ENCODE data around the gene DOLK.
A peak's percentile ranks its signal among the peaks of the same experiment; 100 is the strongest.
"Not testable (repeated sequence)": the region's sequence is repeated elsewhere in the genome, so short reads cannot be mapped to it uniquely, and the experiment has no call there.

DOLK gene

GRCh38 chr9:128972956-128973355, 25.6 kb upstream of the DOLK start:
- TF ChIP-seq CTCF (IDR thresholded peaks at IDR 0.05) (no peak), ZFX (IDR thresholded peaks at IDR 0.05; ENCODE audit: borderline replicate concordance) (no peak)
- no peak overlapping the region for H3K27ac ChIP-seq

- no peak for TF ChIP-seq ZFX (IDR thresholded peaks at IDR 0.05; ENCODE audit: borderline replicate concordance)
- TF ChIP-seq CTCF (IDR thresholded peaks at IDR 0.05), result no peak
- no peak overlapping the region for H3K27ac ChIP-seq
Observed at GRCh38 chr9:128969491-128969890, 22.1 kb upstream of the DOLK start.

DNA sequence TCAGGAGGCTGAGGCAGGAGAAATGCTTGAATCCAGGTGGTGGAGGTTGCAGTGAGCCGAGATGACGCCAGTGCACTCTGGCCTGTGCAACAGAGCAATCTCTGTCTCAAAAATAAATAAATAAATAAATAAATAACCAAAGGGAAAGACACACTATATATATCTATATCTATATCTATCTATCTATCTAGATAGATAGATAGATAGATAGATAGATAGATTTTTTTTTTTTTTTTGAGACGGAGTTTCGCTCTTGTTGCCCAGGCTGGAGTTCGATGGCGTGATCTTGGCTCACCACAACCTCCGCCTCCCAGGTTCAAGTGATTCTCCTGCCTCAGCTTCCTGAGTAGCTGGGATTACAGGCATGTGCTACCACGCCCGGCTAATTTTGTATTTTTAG, 14.0 kb upstream of the DOLK start:
- H3K27ac ChIP-seq, result not testable (repeated sequence)

DNA sequence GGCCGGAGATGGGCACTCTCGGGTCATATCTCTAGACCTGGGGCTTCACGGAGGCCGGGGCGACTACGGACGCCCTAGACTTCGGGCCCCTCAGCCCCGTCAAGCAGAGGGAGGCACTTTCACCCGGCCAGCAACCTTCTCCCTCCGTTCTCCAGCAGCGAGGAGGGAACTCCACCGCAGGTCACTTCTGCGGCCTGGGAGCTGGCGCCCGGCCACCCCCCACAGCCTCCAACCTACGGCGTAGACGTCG, 201 bp downstream of the DOLK start:
- H3K27ac ChIP-seq, result peak overlapping the region; percentile 81
- TF ChIP-seq CTCF (IDR thresholded peaks at IDR 0.05) (no peak), ZFX (IDR thresholded peaks at IDR 0.05; ENCODE audit: borderline replicate concordance) (no peak)

GRCh38 chr9:128946571-128947276, 679 bp downstream of the DOLK start:
- H3K27ac ChIP-seq, result peak overlapping the region; percentile 81
- no peak for TF ChIP-seq ZFX (IDR thresholded peaks at IDR 0.05; ENCODE audit: borderline replicate concordance)
- no peak for TF ChIP-seq CTCF (IDR thresholded peaks at IDR 0.05)

GRCh38 chr9:128945798-128946501, 1.5 kb downstream of the DOLK start:
- peak overlapping the region; percentile 81; the same call in 1 of the 2 replicates for H3K27ac ChIP-seq
- no peak for TF ChIP-seq ZFX (IDR thresholded peaks at IDR 0.05; ENCODE audit: borderline replicate concordance)
- TF ChIP-seq CTCF (IDR thresholded peaks at IDR 0.05), result no peak

DNA sequence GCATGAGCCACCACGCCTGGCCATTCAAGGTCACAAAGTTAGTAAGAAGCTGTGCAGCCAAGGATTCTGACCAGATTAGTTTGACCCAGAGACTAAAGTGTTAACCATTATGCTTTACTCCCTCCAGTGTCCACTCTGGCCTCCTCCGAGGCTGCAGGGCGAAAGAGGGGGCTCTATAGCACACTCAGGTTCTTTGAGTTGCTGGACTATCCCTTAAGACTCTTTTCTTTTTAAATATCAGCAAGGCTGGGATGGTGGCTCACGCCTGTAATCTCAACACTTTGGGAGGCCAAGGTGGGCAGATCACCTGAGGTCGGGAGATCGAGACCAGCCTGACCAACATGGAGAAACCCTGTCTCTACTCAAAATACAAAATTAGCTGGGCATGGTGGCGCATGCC, 2.4 kb downstream of the DOLK start:
- 0 out of 2 replicates have a peak overlapping the region, but pooled peaks have one; percentile 20 for H3K27ac ChIP-seq

DNA sequence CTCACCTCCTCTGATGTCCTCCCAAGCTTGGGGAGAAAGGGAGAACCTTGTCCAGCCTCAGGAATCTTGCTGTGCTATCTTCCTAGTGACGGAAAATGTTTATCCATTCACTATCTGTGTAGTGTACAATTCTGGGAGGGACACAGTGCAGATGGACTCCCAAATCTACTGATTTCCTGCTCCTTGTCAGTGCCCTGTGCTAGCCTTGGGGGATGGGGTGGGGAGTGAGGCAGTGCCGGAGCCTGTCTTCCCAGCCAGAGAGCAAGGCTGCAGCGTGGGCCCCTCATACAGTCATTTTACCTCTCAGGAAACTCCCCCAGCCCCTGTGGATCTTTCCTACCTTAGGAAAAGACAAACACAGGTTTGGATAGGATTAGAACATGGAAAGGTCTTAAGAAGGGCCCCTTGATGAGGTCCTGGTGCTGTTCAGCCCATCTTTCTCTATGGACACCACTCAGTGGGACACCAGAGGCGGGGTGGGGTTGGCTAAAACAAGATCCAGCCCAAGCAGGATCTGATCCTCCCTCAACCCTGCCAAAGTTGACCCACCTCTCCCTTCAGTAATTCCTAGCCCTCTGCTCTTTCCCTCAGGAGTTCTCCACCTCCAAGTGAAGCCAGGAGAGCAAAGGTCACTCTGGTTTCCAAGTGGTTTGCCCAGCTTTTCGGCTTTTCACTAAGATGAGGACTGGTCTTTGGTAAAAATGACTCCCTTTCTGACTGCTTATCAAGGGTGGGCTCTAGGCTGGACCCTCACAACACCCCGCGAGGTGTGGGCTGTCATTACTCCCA, 3.4 kb downstream of the DOLK start:
- peak overlapping the region; percentile 20; the same call in 1 of the 2 replicates for H3K27ac ChIP-seq
- no peak for TF ChIP-seq CTCF (IDR thresholded peaks at IDR 0.05)
- no peak for TF ChIP-seq ZFX (IDR thresholded peaks at IDR 0.05; ENCODE audit: borderline replicate concordance)

Measured in 22Rv1 (cell line).